ENCODE results near the gene DPYSL5. TPM values are rescaled to one million over a fixed set of nuclear protein-coding genes. Genes with fewer than 3 reads are reported as not detected.

Gene DPYSL5
- total and polyA plus RNA-seq, 2 donors (not counting 3 experiments of a cell fraction or from before 2014, with no cell fraction given): not detected

DNA sequence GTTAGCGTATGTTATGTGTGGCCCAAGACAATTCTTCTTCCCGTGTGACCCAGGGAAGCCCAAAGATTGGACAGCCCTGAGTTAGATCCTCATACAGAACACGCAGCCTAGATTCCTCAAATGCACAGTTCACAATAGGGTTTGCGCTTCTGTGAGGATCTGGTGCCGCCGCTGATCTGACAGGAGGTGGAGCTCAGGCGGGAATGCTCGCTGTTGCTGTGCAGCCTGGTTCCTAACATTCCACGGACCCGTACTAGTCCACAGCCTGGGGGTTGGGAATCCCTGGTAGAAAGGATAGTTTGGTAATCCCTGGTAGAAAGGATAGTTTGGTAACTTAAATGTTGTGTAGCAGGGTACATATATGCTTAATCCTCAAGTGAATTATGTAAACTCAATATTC, 149.5 kb downstream of the DPYSL5 start:
- dilution Hi-C loops (cut with MboI; ENCODE audit: extremely low pct_ligation_motif_present, low sequenced_read_pairs): no loop called here
- Histone ChIP-seq H3K9me3 (replicated peaks; ENCODE audit: control insufficient read depth, insufficient read depth, low read length) (no peaks in the 10 kb centered on the region), H3K36me3 (ENCODE audit: control insufficient read depth in 2 of 2, extremely low read depth in 1 of 2, insufficient read depth in 2 of 2, low read length in 2 of 2) (no peaks in the 10 kb centered on the region), H4K20me1 (replicated peaks; ENCODE audit: control insufficient read depth, extremely low read depth, insufficient read depth, low read length) (no peaks in the 10 kb centered on the region), H3K9ac (replicated peaks; ENCODE audit: extremely low read depth, insufficient read depth, low read length) (no peak overlapping the region), H3K9me1 (replicated peaks; ENCODE audit: control insufficient read depth, extremely low read depth, insufficient read depth, low read length) (no peaks in the 10 kb centered on the region), H2AFZ (ENCODE audit: low read depth, low read length) (no peak overlapping the region), H3K4me1 (ENCODE audit: control insufficient read depth, extremely low read depth, insufficient read depth, low read length) (no peaks in the 10 kb centered on the region), H3K79me2 (ENCODE audit: control insufficient read depth, insufficient read depth, low read length) (no peaks in the 10 kb centered on the region), H3K27ac (ENCODE audit: insufficient read depth, low read depth, low read length) (no peak overlapping the region), H3K4me2 (ENCODE audit: insufficient read depth, low read length) (no peak overlapping the region), H3K4me3 (replicated peaks in 1 of 3; ENCODE audit: insufficient read depth in 1 of 3, low read depth in 1 of 3, low read length in 3 of 3) (no peak overlapping the region), H3K27me3 (ENCODE audit: control insufficient read depth in 2 of 2, insufficient read depth in 2 of 2, low read length in 2 of 2) (peaks cover 8 to 9% of the 10 kb centered on the region in 2 experiments)
- DNase-seq (ENCODE audit: low read depth, low spot score) (no peak), FAIRE-seq (no peak)
- intact Hi-C loops (cut with micrococcal nuclease): no loop called here
- ChIA-PET POLR2A (no interaction called here), CTCF (interaction anchor here (0.6 to 1.5 kb wide), 3 partner anchors 14 to 22 kb away, joined by 3 to 4 read pairs (median 3); no protein-coding TSS in a partner anchor)
- TF ChIP-seq GATA2 (IDR thresholded peaks at IDR 0.05; ENCODE audit: insufficient read depth, insufficient read length, low read depth, low read length) (no peak), FOS (IDR thresholded peaks at IDR 0.05; ENCODE audit: borderline replicate concordance, insufficient read depth, low read length) (no peak), CTCF (IDR thresholded peaks at IDR 0.05; ENCODE audit: extremely low read depth in 1 of 2, insufficient read depth in 1 of 2, low read depth in 1 of 2, low read length in 2 of 2) (no peak), POLR2A (IDR thresholded peaks at IDR 0.05; ENCODE audit: low read depth, low read length) (no peak), MYC (IDR thresholded peaks at IDR 0.05; ENCODE audit: low read depth, low read length) (no peak)
- no TSS peak for BruUV-seq (replicated peaks)

- Histone ChIP-seq H3K9ac (replicated peaks; ENCODE audit: extremely low read depth, insufficient read depth, low read length) (no peak overlapping the region), H4K20me1 (replicated peaks; ENCODE audit: control insufficient read depth, extremely low read depth, insufficient read depth, low read length) (no peaks in the 10 kb centered on the region), H3K4me3 (replicated peaks in 1 of 3; ENCODE audit: insufficient read depth in 1 of 3, low read depth in 1 of 3, low read length in 3 of 3) (no peak overlapping the region), H3K9me1 (replicated peaks; ENCODE audit: control insufficient read depth, extremely low read depth, insufficient read depth, low read length) (no peaks in the 10 kb centered on the region), H3K4me1 (ENCODE audit: control insufficient read depth, extremely low read depth, insufficient read depth, low read length) (no peaks in the 10 kb centered on the region), H2AFZ (ENCODE audit: low read depth, low read length) (no peak overlapping the region), H3K27ac (ENCODE audit: insufficient read depth, low read depth, low read length) (no peak overlapping the region), H3K27me3 (ENCODE audit: control insufficient read depth in 2 of 2, insufficient read depth in 2 of 2, low read length in 2 of 2) (peaks cover 8 to 9% of the 10 kb centered on the region in 2 experiments), H3K4me2 (ENCODE audit: insufficient read depth, low read length) (no peak overlapping the region), H3K79me2 (ENCODE audit: control insufficient read depth, insufficient read depth, low read length) (no peaks in the 10 kb centered on the region), H3K9me3 (replicated peaks; ENCODE audit: control insufficient read depth, insufficient read depth, low read length) (no peaks in the 10 kb centered on the region), H3K36me3 (ENCODE audit: control insufficient read depth in 2 of 2, extremely low read depth in 1 of 2, insufficient read depth in 2 of 2, low read length in 2 of 2) (no peaks in the 10 kb centered on the region)
- no TSS peak for BruUV-seq (replicated peaks)
- ChIA-PET CTCF (interaction anchor here (0.9 to 1.5 kb wide), 2 partner anchors 15 to 23 kb away, joined by 3 to 4 read pairs; no protein-coding TSS in a partner anchor), POLR2A (no interaction called here)
- dilution Hi-C loops (cut with MboI; ENCODE audit: extremely low pct_ligation_motif_present, low sequenced_read_pairs): no loop called here
- intact Hi-C loops (cut with micrococcal nuclease): no loop called here
- no peak for DNase-seq (ENCODE audit: low read depth, low spot score)
- TF ChIP-seq FOS (IDR thresholded peaks at IDR 0.05; ENCODE audit: borderline replicate concordance, insufficient read depth, low read length) (no peak), JUN (IDR thresholded peaks at IDR 0.05; ENCODE audit: borderline replicate concordance, insufficient read depth, insufficient read length, low read depth) (no peak), GATA2 (IDR thresholded peaks at IDR 0.05; ENCODE audit: insufficient read depth, insufficient read length, low read depth, low read length) (no peak), CTCF (IDR thresholded peaks at IDR 0.05; ENCODE audit: extremely low read depth in 1 of 2, insufficient read depth in 1 of 2, low read depth in 1 of 2, low read length in 2 of 2) (no peak), MYC (IDR thresholded peaks at IDR 0.05; ENCODE audit: low read depth, low read length) (no peak), MAX (IDR thresholded peaks at IDR 0.05; ENCODE audit: insufficient read depth, insufficient read length) (no peak), POLR2A (IDR thresholded peaks at IDR 0.05; ENCODE audit: low read depth, low read length) (no peak), EZH2 (IDR thresholded peaks at IDR 0.05; ENCODE audit: borderline replicate concordance, low read depth, low read length, severe bottlenecking) (no peak), POLR2AphosphoS5 (IDR thresholded peaks at IDR 0.05; ENCODE audit: insufficient read depth, low read depth, low read length) (no peak)
- no peak for FAIRE-seq
Measured at GRCh38 chr2:26998323-26998722, 150.4 kb downstream of the DPYSL5 start.
